Measurements from ENCODE around the gene ZNF536.

GRCh38 chr19:30394481-30395151, 22.4 kb downstream of the ZNF536 start:
- TF ChIP-seq CTCF (IDR thresholded peaks at IDR 0.05) (no peak), JUN (CRISPR knock-in tag; IDR thresholded peaks at IDR 0.05) (no peak), OVOL2 (CRISPR knock-in tag; IDR thresholded peaks at IDR 0.05; ENCODE audit: borderline replicate concordance) (no peak), MLX (CRISPR knock-in tag; IDR thresholded peaks at IDR 0.05) (no peak), ZNF232 (CRISPR knock-in tag; IDR thresholded peaks at IDR 0.05) (no peak), HMGXB4 (CRISPR knock-in tag; IDR thresholded peaks at IDR 0.05) (no peak)
